SK-N-MC (cell line): ENCODE measurements around the gene TRIM49D1.
"Not testable (repeated sequence)": the region's sequence is repeated elsewhere in the genome, so short reads cannot be mapped to it uniquely, and the experiment has no call there.

Experiments
- EZH2 ChIP-seq: fragments of 200-600 bp; sonication (generic); IDR thresholded peaks from one replicate; pipeline ENCODE4 v1.6.1; 2017; ENCODE audit warnings: antibody characterized with exemption
- FOXP2 ChIP-seq: optimal IDR thresholded peaks from 2 replicates; pipeline ENCODE3; 2011; ENCODE audit warnings: mild to moderate bottlenecking, moderate library complexity; ENCODE audit not compliant: insufficient read depth; ENCODE audit errors: extremely low read length, control extremely low read depth
- POLR2AphosphoS5 ChIP-seq: IDR thresholded peaks from 2 replicates; pipeline ENCODE4 v1.6.1; 2012; ENCODE audit warnings: mild to moderate bottlenecking, low read depth, low read length, borderline replicate concordance

DNA sequence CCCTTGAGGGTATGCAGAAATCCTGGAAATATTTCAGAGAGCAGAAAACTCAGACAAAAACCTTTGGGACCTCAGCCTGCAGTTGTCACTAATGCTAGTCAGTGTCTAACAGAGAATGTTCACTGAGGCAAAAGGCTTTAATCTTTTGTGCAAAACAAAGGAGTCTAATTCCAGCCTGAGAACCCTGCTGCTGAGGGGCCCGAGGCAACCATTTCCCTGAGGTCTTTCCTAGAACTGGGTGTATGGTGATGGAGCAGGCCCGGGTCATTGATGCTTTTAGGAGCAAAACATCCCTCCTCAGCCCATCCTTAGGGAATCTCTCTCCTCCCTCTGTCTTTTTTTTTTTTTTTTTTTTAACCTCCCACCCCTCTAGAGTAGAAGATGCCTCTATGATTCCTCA lies 49.5 kb downstream of the TRIM49D1 start:
- TF ChIP-seq EZH2, POLR2AphosphoS5, FOXP2: not testable (repeated sequence)
